Activated naive CD8-positive, alpha-beta T cell treated with anti-CD3 and anti-CD28 coated beads, Interleukin-2, amount 10 ng/mL, durations not matched to agents 7 days and 5 days (primary cell): ENCODE measurements around the gene SRSF4. TPM values are rescaled to one million over a fixed set of nuclear protein-coding genes. Genes with fewer than 3 reads are reported as not detected.
"Not testable (repeated sequence)": the region's sequence is repeated elsewhere in the genome, so short reads cannot be mapped to it uniquely, and the experiment has no call there.

Experiments used
- ATAC-seq: fragments of 150-1000 bp; cut with Tn5 transposase; one replicate; pipeline ENCODE4 v1.10.0; 2021; ENCODE audit warnings: low read depth, moderate library complexity
- POLR2A ChIA-PET: fragments of 350-600 bp; sonication (Branson Sonifier 250); formaldehyde crosslinking; loops from one replicate; lab custom pipeline; 2021; ENCODE audit warnings: antibody characterized with exemption; lab: Charles Lee
- DNase-seq: peaks from one replicate; pipeline ENCODE4 v3.0.0; 2021
- H3K27ac Mint-ChIP-seq: one replicate; pipeline ENCODE4 v1.8.0; 2022; ENCODE audit warnings: mild to moderate bottlenecking, mixed read lengths
- H3K27me3 Mint-ChIP-seq: one replicate; pipeline ENCODE4 v1.8.0; 2022; ENCODE audit warnings: mild to moderate bottlenecking, moderate library complexity, mixed read lengths
- H3K36me3 Mint-ChIP-seq: one replicate; pipeline ENCODE4 v1.8.0; 2021; ENCODE audit warnings: mild to moderate bottlenecking, mixed read lengths
- H3K4me1 Mint-ChIP-seq: one replicate; pipeline ENCODE4 v1.8.0; 2021; ENCODE audit warnings: mixed read lengths
- H3K4me3 Mint-ChIP-seq: one replicate; pipeline ENCODE4 v1.8.0; 2022; ENCODE audit warnings: mild to moderate bottlenecking, moderate library complexity, mixed read lengths
- H3K9me3 Mint-ChIP-seq: one replicate; pipeline ENCODE4 v1.8.0; 2021; ENCODE audit warnings: mixed read lengths
- total RNA-seq, 2 experiments: library from RNA; stranded (reverse); gene quantifications; one replicate each; pipeline ENCODE4 v1.2.3, GENCODE V29; 2021

The SRSF4 gene
- total RNA-seq, 2 experiments from 2014 or later = 119 to 129 TPM

- POLR2A ChIA-PET = no interaction called here
- Mint-ChIP-seq H3K4me1 (peaks cover 2% of the 10 kb centered on the region), H3K27ac (no peak overlapping the region), H3K4me3 (no peak overlapping the region), H3K27me3 (no peaks in the 10 kb centered on the region), H3K9me3 (no peaks in the 10 kb centered on the region), H3K36me3 (peaks cover 7% of the 10 kb centered on the region)
- ATAC-seq (no peak), DNase-seq (no peak)
Observed at GRCh38 chr1:29113413-29114117, 68.1 kb downstream of the SRSF4 start.

- no peaks in the 10 kb centered on the region for H3K27me3 Mint-ChIP-seq
- H3K27ac Mint-ChIP-seq = no peak overlapping the region
- H3K4me1 Mint-ChIP-seq = peaks cover 2% of the 10 kb centered on the region
- H3K36me3 Mint-ChIP-seq = peaks cover 7% of the 10 kb centered on the region
- POLR2A ChIA-PET = no interaction called here
- DNase-seq (no peak), ATAC-seq (no peak)
- no peak overlapping the region for H3K4me3 Mint-ChIP-seq
- no peaks in the 10 kb centered on the region for H3K9me3 Mint-ChIP-seq
Observed at GRCh38 chr1:29112705-29113412, 68.8 kb downstream of the SRSF4 start.

GRCh38 chr1:29108041-29108440 lies 73.7 kb downstream of the SRSF4 start:
- H3K9me3 Mint-ChIP-seq, H3K4me3 Mint-ChIP-seq, ATAC-seq: not testable (repeated sequence)

GRCh38 chr1:29105822-29106221 lies 75.9 kb downstream of the SRSF4 start:
- Mint-ChIP-seq H3K4me1 (no peaks in the 10 kb centered on the region), H3K27me3 (no peaks in the 10 kb centered on the region), H3K9me3 (no peaks in the 10 kb centered on the region), H3K4me3 (no peak overlapping the region), H3K27ac (no peak overlapping the region), H3K36me3 (peaks cover 13% of the 10 kb centered on the region)
- no peak for ATAC-seq
- no peak for DNase-seq
- POLR2A ChIA-PET = no interaction called here

More at GRCh38 chr1:29108041-29108440, 73.7 kb downstream of the SRSF4 start:
- not testable (repeated sequence) for H3K27ac Mint-ChIP-seq, H3K27me3 Mint-ChIP-seq, H3K4me1 Mint-ChIP-seq, DNase-seq
- peaks cover 10% of the 10 kb centered on the region for H3K36me3 Mint-ChIP-seq
- POLR2A ChIA-PET = interaction anchor here (0.6 to 0.7 kb wide), 2 partner anchors 124 to 408 kb away, joined by 3 to 6 read pairs; no protein-coding TSS in a partner anchor

GRCh38 chr1:29100487-29100886 lies 81.2 kb downstream of the SRSF4 start:
- POLR2A ChIA-PET = interaction anchor here (1.7 kb wide), 1 partner anchor 12 kb away, joined by 4 read pairs; no protein-coding TSS in a partner anchor
- no peaks in the 10 kb centered on the region for H3K27me3 Mint-ChIP-seq
- no peak for DNase-seq
- H3K36me3 Mint-ChIP-seq = peaks cover 18% of the 10 kb centered on the region
- no peak overlapping the region for H3K4me3 Mint-ChIP-seq
- peaks cover 2% of the 10 kb centered on the region for H3K4me1 Mint-ChIP-seq
- H3K27ac Mint-ChIP-seq = no peak overlapping the region
- ATAC-seq = no peak
- no peaks in the 10 kb centered on the region for H3K9me3 Mint-ChIP-seq

GRCh38 chr1:29099286-29099685 lies 82.4 kb downstream of the SRSF4 start:
- ATAC-seq (no peak), DNase-seq (no peak)
- Mint-ChIP-seq H3K9me3 (no peaks in the 10 kb centered on the region), H3K27ac (no peak overlapping the region), H3K4me3 (no peak overlapping the region), H3K27me3 (no peaks in the 10 kb centered on the region), H3K36me3 (peaks cover 20% of the 10 kb centered on the region), H3K4me1 (peaks cover 2% of the 10 kb centered on the region)
- POLR2A ChIA-PET = no interaction called here

Other genes starting within 250 kb of the SRSF4 start
- not detected for gene TMEM200B, start 58.0 kb downstream of the SRSF4 start, total RNA-seq
- 10 to 100 TPM; 17.0 to 17.1 TPM for gene MECR, start 49.0 kb upstream of the SRSF4 start, total RNA-seq
- under 1 TPM; 0.54 to 0.69 TPM for gene PTPRU, start 54.6 kb upstream of the SRSF4 start, total RNA-seq